Measurements from ENCODE around the gene GRIA3. TPM values are rescaled to one million over a fixed set of nuclear protein-coding genes. Genes with fewer than 3 reads are reported as not detected.

Gene GRIA3
- total RNA-seq, 1 experiment from 2014 or later = not detected

- intact Hi-C loops (cut with micrococcal nuclease) = no loop called here
- no peak overlapping the region for H3K27ac Mint-ChIP-seq (ENCODE audit: low read depth, unreplicated experiment)
- H3K4me1 Mint-ChIP-seq (ENCODE audit: insufficient read depth, unreplicated experiment) = no peaks in the 10 kb centered on the region
- no peak for DNase-seq (ENCODE audit: unreplicated experiment)
- CTCF ChIA-PET = interaction anchor here (0.7 to 1.2 kb wide), 2 partner anchors 8 to 21 kb away, joined by 3 to 4 read pairs; no protein-coding TSS in a partner anchor
- no TSS peak for BruUV-seq (replicated peaks)
- POLR2A ChIA-PET = interaction anchor here (0.6 kb wide), 1 partner anchor 16 kb away, joined by 3 read pairs; no protein-coding TSS in a partner anchor
- H3K4me3 Mint-ChIP-seq (ENCODE audit: unreplicated experiment) = no peak overlapping the region
- H3K27me3 Mint-ChIP-seq (ENCODE audit: insufficient read depth, unreplicated experiment) = no peaks in the 10 kb centered on the region
- no peaks in the 10 kb centered on the region for H3K9me3 Mint-ChIP-seq (ENCODE audit: unreplicated experiment)
- TF ChIP-seq CTCF (IDR thresholded peaks at IDR 0.05; ENCODE audit: unreplicated experiment) = no peak
- H3K36me3 Mint-ChIP-seq (ENCODE audit: insufficient read depth, unreplicated experiment) = no peaks in the 10 kb centered on the region
Observed at GRCh38 chrX:123230798-123231197, 46.7 kb downstream of the GRIA3 start.

- Mint-ChIP-seq H3K4me1 (ENCODE audit: insufficient read depth, unreplicated experiment) (no peaks in the 10 kb centered on the region), H3K27ac (ENCODE audit: low read depth, unreplicated experiment) (no peak overlapping the region), H3K27me3 (ENCODE audit: insufficient read depth, unreplicated experiment) (no peaks in the 10 kb centered on the region), H3K36me3 (ENCODE audit: insufficient read depth, unreplicated experiment) (no peaks in the 10 kb centered on the region), H3K4me3 (ENCODE audit: unreplicated experiment) (no peak overlapping the region), H3K9me3 (ENCODE audit: unreplicated experiment) (no peaks in the 10 kb centered on the region)
- intact Hi-C loops (cut with micrococcal nuclease) = no loop called here
- ChIA-PET CTCF (no interaction called here), POLR2A (interaction anchor here (0.6 kb wide), 1 partner anchor 487 kb away, joined by 3 read pairs; no protein-coding TSS in a partner anchor)
- no TSS peak for BruUV-seq (replicated peaks)
- TF ChIP-seq CTCF (IDR thresholded peaks at IDR 0.05; ENCODE audit: unreplicated experiment) = no peak
- DNase-seq (ENCODE audit: unreplicated experiment) = no peak
Observed at GRCh38 chrX:123236859-123237258, 52.8 kb downstream of the GRIA3 start.

DNA sequence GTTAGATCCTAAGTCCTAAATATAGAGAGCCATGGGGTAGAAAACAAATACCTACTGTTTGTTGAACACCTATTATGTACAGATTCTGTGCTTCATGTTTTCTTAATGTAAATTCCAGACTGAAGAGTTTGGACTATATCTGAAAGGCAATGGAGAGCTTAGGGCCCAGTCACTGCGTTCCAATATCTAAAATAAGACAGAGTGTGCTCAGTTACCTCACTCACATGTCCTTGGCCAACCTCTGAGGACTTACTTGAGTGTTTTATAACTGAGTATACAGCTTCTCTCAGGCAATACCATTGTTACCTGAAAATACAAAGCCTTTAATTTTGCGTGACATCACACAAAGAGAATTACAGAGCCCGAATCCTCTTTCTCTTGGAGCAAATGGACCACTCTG is 53.2 kb downstream of the GRIA3 start:
- no TSS peak for BruUV-seq (replicated peaks)
- no peak overlapping the region for H3K27ac Mint-ChIP-seq (ENCODE audit: low read depth, unreplicated experiment)
- no peaks in the 10 kb centered on the region for H3K27me3 Mint-ChIP-seq (ENCODE audit: insufficient read depth, unreplicated experiment)
- no peaks in the 10 kb centered on the region for H3K4me1 Mint-ChIP-seq (ENCODE audit: insufficient read depth, unreplicated experiment)
- H3K36me3 Mint-ChIP-seq (ENCODE audit: insufficient read depth, unreplicated experiment) = no peaks in the 10 kb centered on the region
- CTCF ChIA-PET = no interaction called here
- no peak for DNase-seq (ENCODE audit: unreplicated experiment)
- no peak for TF ChIP-seq CTCF (IDR thresholded peaks at IDR 0.05; ENCODE audit: unreplicated experiment)
- POLR2A ChIA-PET = no interaction called here
- intact Hi-C loops (cut with micrococcal nuclease) = no loop called here
- no peaks in the 10 kb centered on the region for H3K9me3 Mint-ChIP-seq (ENCODE audit: unreplicated experiment)
- no peak overlapping the region for H3K4me3 Mint-ChIP-seq (ENCODE audit: unreplicated experiment)

- Mint-ChIP-seq H3K4me3 (ENCODE audit: unreplicated experiment) (no peak overlapping the region), H3K27ac (ENCODE audit: low read depth, unreplicated experiment) (no peak overlapping the region), H3K36me3 (ENCODE audit: insufficient read depth, unreplicated experiment) (no peaks in the 10 kb centered on the region), H3K4me1 (ENCODE audit: insufficient read depth, unreplicated experiment) (no peaks in the 10 kb centered on the region), H3K27me3 (ENCODE audit: insufficient read depth, unreplicated experiment) (no peaks in the 10 kb centered on the region), H3K9me3 (ENCODE audit: unreplicated experiment) (peaks cover 26% of the 10 kb centered on the region)
- ChIA-PET CTCF (interaction anchor here (0.7 kb wide), 1 partner anchor 25 kb away, joined by 3 read pairs; no protein-coding TSS in a partner anchor), POLR2A (no interaction called here)
- no TSS peak for BruUV-seq (replicated peaks)
- intact Hi-C loops (cut with micrococcal nuclease) = no loop called here
- no peak for DNase-seq (ENCODE audit: unreplicated experiment)
- no peak for TF ChIP-seq CTCF (IDR thresholded peaks at IDR 0.05; ENCODE audit: unreplicated experiment)
Observed at GRCh38 chrX:123254457-123254856, 70.4 kb downstream of the GRIA3 start.
